WTC11 (cell line): ENCODE results near the gene SYMPK. TPM values are rescaled to one million over a fixed set of nuclear protein-coding genes. Genes with fewer than 3 reads are reported as not detected.

ENCODE experiments used
- ATAC-seq: fragments of 200-7000 bp; cut with Tn5 transposase; 2 replicates; pipeline ENCODE4 v1.10.0; 2021; ENCODE audit warnings: mild to moderate bottlenecking, moderate library complexity
- CTCF ChIA-PET: fragments of 300-600 bp; sonication (Branson Sonifier 250); formaldehyde crosslinking; loops from one replicate; lab custom pipeline; 2021; ENCODE audit warnings: antibody characterized with exemption; lab: Charles Lee
- POLR2A ChIA-PET: fragments of 350-600 bp; sonication (Branson Sonifier 250); formaldehyde crosslinking; loops from one replicate; lab custom pipeline; 2021; ENCODE audit warnings: antibody characterized with exemption; lab: Charles Lee
- DNase-seq: peaks from one replicate; pipeline ENCODE4 v3.0.0; 2021; ENCODE audit warnings: low spot score
- H3K27ac Mint-ChIP-seq: 2 replicates; pipeline ENCODE4 v1.8.0; 2021; ENCODE audit warnings: mixed read lengths
- H3K27me3 Mint-ChIP-seq: 2 replicates; pipeline ENCODE4 v1.8.0; 2021; ENCODE audit warnings: low read depth, mild to moderate bottlenecking, moderate library complexity, mixed read lengths
- H3K36me3 Mint-ChIP-seq: 2 replicates; pipeline ENCODE4 v1.8.0; 2021; ENCODE audit warnings: mixed read lengths
- H3K4me1 Mint-ChIP-seq: 2 replicates; pipeline ENCODE4 v1.8.0; 2022; ENCODE audit warnings: mixed read lengths
- H3K4me3 Mint-ChIP-seq: 2 replicates; pipeline ENCODE4 v1.8.0; 2021; ENCODE audit warnings: mild to moderate bottlenecking, moderate library complexity, mixed read lengths
- H3K9me3 Mint-ChIP-seq: 2 replicates; pipeline ENCODE4 v1.8.0; 2021; ENCODE audit warnings: mixed read lengths
- CBFB ChIP-seq: sonication (generic); formaldehyde crosslinking; IDR thresholded peaks from 2 replicates; pipeline ENCODE4 v1.8.1; 2022; ENCODE audit warnings: mild to moderate bottlenecking, low read depth, missing genetic modification reagents
- CREM ChIP-seq: sonication (generic); formaldehyde crosslinking; IDR thresholded peaks from 2 replicates; pipeline ENCODE4 v1.8.1; 2022; ENCODE audit warnings: mild to moderate bottlenecking, missing genetic modification reagents, moderate library complexity
- FOXP1 ChIP-seq: sonication (generic); formaldehyde crosslinking; IDR thresholded peaks from 2 replicates; pipeline ENCODE4 v1.8.0; 2022; ENCODE audit warnings: missing genetic modification reagents, mild to moderate bottlenecking, moderate library complexity, borderline replicate concordance
- HMGA2 ChIP-seq: fragments of 250-450 bp; sonication (Bioruptor Pico); IDR thresholded peaks from 2 replicates; pipeline ENCODE4 v1.4.0; 2021; ENCODE audit warnings: mild to moderate bottlenecking, moderate library complexity
- NFYB ChIP-seq: sonication (generic); formaldehyde crosslinking; conservative IDR thresholded peaks from 2 replicates; pipeline ENCODE4 v1.8.0; 2022; ENCODE audit warnings: low read depth, missing genetic modification reagents
- SMAD3 ChIP-seq: sonication (generic); formaldehyde crosslinking; IDR thresholded peaks from 2 replicates; pipeline ENCODE4 v1.8.0; 2022; ENCODE audit warnings: missing genetic modification reagents, mild to moderate bottlenecking, borderline replicate concordance
- TCF7 ChIP-seq: sonication (generic); formaldehyde crosslinking; IDR thresholded peaks from 2 replicates; pipeline ENCODE4 v1.8.0; 2022; ENCODE audit warnings: mild to moderate bottlenecking, low read depth, missing genetic modification reagents, moderate library complexity
- TEAD1 ChIP-seq: sonication (generic); formaldehyde crosslinking; IDR thresholded peaks from 2 replicates; pipeline ENCODE4 v1.8.0; 2022; ENCODE audit warnings: mild to moderate bottlenecking, missing genetic modification reagents
- TEAD4 ChIP-seq: sonication (generic); formaldehyde crosslinking; IDR thresholded peaks from 2 replicates; pipeline ENCODE4 v1.8.0; 2022; ENCODE audit warnings: mild to moderate bottlenecking, missing genetic modification reagents
- ZNF121 ChIP-seq: sonication (generic); formaldehyde crosslinking; IDR thresholded peaks from 2 replicates; pipeline ENCODE4 v1.8.0; 2023; ENCODE audit warnings: missing genetic modification reagents
- ZNF263 ChIP-seq: sonication (generic); formaldehyde crosslinking; IDR thresholded peaks from 2 replicates; pipeline ENCODE4 v1.8.1; 2022; ENCODE audit warnings: low read depth, mild to moderate bottlenecking, moderate library complexity, missing genetic modification reagents
- ZNF671 ChIP-seq: fragments of 250-450 bp; sonication (Bioruptor Pico); IDR thresholded peaks from 2 replicates; pipeline ENCODE4 v1.8.0; 2021; ENCODE audit warnings: mild to moderate bottlenecking
- total RNA-seq: library from RNA; stranded (reverse); gene quantifications from 3 replicates; pipeline ENCODE4 v1.2.3, GENCODE V29; 2021
- TF ChIP-seq, protein P1 (sequence below): fragments of 250-450 bp; sonication (Bioruptor Pico); IDR thresholded peaks from 2 replicates; pipeline ENCODE4 v2.1.2; 2022; ENCODE audit warnings: mild to moderate bottlenecking, moderate library complexity
- TF ChIP-seq, protein P2 (sequence below): sonication (generic); formaldehyde crosslinking; IDR thresholded peaks from 2 replicates; pipeline ENCODE4 v1.8.1; 2022; ENCODE audit warnings: low read depth, missing genetic modification reagents, borderline replicate concordance
- TF ChIP-seq, protein P3 (sequence below): fragments of 200-600 bp; IDR thresholded peaks from 2 replicates; pipeline ENCODE4 v1.8.0; 2022; ENCODE audit warnings: antibody characterized with exemption
- TF ChIP-seq, protein P4 (sequence below): sonication (generic); formaldehyde crosslinking; IDR thresholded peaks from 2 replicates; pipeline ENCODE4 v1.8.1; 2023; ENCODE audit warnings: mild to moderate bottlenecking, missing genetic modification reagents, moderate library complexity
- TF ChIP-seq, protein P5 (sequence below): sonication (generic); formaldehyde crosslinking; IDR thresholded peaks from 2 replicates; pipeline ENCODE4 v1.8.1; 2023; ENCODE audit warnings: mild to moderate bottlenecking, missing genetic modification reagents
- TF ChIP-seq, protein P6 (sequence below): sonication (generic); formaldehyde crosslinking; IDR thresholded peaks from 2 replicates; pipeline ENCODE4 v1.8.0; 2023; ENCODE audit warnings: mild to moderate bottlenecking, missing genetic modification reagents
- TF ChIP-seq, protein P7 (sequence below): sonication (generic); formaldehyde crosslinking; IDR thresholded peaks from 2 replicates; pipeline ENCODE4 v1.8.1; 2023; ENCODE audit warnings: mild to moderate bottlenecking, missing genetic modification reagents

SYMPK gene
- total RNA-seq, 1 experiment from 2014 or later, result 106 TPM

DNA sequence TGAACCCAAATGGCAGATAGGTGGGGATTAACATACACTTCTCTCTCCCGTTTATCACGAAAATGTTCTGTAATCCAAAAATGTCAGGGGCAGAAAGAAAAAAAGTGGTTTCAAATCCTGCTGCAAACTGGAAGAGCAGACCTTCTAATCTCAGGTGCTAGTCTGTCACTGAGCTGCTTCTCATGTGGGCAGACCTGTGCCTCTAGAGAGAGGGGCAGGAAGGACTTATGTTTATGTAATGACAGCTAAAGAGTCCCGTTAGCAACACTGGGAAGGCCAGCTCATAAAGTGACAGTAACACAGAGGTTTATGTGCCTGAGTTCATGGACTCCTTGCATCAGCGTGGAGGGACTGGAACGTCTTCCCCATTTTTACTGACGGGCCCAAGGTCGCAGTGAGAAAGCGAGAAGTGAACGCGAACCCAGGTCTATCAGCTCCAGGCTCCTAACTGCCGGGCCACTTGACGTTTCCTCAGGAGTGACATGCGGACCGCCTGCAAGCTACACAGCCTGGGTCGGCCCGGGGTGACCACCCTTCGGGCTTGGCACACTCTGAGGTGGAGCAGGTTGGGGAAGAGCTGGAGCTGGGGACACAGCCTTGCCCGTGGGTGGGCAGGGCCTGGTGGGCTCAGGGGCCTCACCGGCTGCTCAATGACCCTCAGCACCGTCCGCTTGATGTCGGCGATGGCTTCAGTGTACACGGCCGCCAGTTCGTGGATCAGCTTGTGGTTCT is 38.2 kb downstream of the SYMPK start:
- no peak for DNase-seq
- H3K27ac Mint-ChIP-seq, result no peak overlapping the region
- peaks cover 4% of the 10 kb centered on the region for H3K4me1 Mint-ChIP-seq
- ChIA-PET POLR2A (no interaction called here), CTCF (interaction anchor here (0.8 to 5.2 kb wide), 2 partner anchors 8 to 25 kb away, joined by 3 to 45 read pairs; partner anchors contain the start of gene RSPH6A)
- ATAC-seq, result no peak
- no peaks in the 10 kb centered on the region for H3K9me3 Mint-ChIP-seq
- TF ChIP-seq, protein P1, sequence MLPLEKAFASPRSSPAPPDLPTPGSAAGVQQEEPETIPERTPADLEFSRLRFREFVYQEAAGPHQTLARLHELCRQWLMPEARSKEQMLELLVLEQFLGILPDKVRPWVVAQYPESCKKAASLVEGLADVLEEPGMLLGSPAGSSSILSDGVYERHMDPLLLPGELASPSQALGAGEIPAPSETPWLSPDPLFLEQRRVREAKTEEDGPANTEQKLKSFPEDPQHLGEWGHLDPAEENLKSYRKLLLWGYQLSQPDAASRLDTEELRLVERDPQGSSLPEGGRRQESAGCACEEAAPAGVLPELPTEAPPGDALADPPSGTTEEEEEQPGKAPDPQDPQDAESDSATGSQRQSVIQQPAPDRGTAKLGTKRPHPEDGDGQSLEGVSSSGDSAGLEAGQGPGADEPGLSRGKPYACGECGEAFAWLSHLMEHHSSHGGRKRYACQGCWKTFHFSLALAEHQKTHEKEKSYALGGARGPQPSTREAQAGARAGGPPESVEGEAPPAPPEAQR (CRISPR knock-in tag), result no peak
- TF ChIP-seq ZNF263 (CRISPR knock-in tag) (no peak), FOXP1 (CRISPR knock-in tag) (no peak), NFYB (no peak), TEAD4 (CRISPR knock-in tag) (no peak), CBFB (CRISPR knock-in tag) (no peak), ZNF121 (CRISPR knock-in tag) (no peak), TEAD1 (no peak), HMGA2 (CRISPR knock-in tag) (no peak), SMAD3 (no peak), TCF7 (no peak), CREM (CRISPR knock-in tag) (no peak), ZNF671 (CRISPR knock-in tag) (no peak)
- TF ChIP-seq, protein P2, sequence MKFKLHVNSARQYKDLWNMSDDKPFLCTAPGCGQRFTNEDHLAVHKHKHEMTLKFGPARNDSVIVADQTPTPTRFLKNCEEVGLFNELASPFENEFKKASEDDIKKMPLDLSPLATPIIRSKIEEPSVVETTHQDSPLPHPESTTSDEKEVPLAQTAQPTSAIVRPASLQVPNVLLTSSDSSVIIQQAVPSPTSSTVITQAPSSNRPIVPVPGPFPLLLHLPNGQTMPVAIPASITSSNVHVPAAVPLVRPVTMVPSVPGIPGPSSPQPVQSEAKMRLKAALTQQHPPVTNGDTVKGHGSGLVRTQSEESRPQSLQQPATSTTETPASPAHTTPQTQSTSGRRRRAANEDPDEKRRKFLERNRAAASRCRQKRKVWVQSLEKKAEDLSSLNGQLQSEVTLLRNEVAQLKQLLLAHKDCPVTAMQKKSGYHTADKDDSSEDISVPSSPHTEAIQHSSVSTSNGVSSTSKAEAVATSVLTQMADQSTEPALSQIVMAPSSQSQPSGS (CRISPR knock-in tag), result no peak
- TF ChIP-seq, protein P3, sequence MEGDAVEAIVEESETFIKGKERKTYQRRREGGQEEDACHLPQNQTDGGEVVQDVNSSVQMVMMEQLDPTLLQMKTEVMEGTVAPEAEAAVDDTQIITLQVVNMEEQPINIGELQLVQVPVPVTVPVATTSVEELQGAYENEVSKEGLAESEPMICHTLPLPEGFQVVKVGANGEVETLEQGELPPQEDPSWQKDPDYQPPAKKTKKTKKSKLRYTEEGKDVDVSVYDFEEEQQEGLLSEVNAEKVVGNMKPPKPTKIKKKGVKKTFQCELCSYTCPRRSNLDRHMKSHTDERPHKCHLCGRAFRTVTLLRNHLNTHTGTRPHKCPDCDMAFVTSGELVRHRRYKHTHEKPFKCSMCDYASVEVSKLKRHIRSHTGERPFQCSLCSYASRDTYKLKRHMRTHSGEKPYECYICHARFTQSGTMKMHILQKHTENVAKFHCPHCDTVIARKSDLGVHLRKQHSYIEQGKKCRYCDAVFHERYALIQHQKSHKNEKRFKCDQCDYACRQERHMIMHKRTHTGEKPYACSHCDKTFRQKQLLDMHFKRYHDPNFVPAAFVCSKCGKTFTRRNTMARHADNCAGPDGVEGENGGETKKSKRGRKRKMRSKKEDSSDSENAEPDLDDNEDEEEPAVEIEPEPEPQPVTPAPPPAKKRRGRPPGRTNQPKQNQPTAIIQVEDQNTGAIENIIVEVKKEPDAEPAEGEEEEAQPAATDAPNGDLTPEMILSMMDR, result no peak
- TF ChIP-seq, protein P4, sequence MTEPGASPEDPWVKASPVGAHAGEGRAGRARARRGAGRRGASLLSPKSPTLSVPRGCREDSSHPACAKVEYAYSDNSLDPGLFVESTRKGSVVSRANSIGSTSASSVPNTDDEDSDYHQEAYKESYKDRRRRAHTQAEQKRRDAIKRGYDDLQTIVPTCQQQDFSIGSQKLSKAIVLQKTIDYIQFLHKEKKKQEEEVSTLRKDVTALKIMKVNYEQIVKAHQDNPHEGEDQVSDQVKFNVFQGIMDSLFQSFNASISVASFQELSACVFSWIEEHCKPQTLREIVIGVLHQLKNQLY (CRISPR knock-in tag), result no peak
- TF ChIP-seq, protein P5, sequence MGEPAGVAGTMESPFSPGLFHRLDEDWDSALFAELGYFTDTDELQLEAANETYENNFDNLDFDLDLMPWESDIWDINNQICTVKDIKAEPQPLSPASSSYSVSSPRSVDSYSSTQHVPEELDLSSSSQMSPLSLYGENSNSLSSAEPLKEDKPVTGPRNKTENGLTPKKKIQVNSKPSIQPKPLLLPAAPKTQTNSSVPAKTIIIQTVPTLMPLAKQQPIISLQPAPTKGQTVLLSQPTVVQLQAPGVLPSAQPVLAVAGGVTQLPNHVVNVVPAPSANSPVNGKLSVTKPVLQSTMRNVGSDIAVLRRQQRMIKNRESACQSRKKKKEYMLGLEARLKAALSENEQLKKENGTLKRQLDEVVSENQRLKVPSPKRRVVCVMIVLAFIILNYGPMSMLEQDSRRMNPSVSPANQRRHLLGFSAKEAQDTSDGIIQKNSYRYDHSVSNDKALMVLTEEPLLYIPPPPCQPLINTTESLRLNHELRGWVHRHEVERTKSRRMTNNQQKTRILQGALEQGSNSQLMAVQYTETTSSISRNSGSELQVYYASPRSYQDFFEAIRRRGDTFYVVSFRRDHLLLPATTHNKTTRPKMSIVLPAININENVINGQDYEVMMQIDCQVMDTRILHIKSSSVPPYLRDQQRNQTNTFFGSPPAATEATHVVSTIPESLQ (CRISPR knock-in tag), result no peak
- TF ChIP-seq, protein P6, sequence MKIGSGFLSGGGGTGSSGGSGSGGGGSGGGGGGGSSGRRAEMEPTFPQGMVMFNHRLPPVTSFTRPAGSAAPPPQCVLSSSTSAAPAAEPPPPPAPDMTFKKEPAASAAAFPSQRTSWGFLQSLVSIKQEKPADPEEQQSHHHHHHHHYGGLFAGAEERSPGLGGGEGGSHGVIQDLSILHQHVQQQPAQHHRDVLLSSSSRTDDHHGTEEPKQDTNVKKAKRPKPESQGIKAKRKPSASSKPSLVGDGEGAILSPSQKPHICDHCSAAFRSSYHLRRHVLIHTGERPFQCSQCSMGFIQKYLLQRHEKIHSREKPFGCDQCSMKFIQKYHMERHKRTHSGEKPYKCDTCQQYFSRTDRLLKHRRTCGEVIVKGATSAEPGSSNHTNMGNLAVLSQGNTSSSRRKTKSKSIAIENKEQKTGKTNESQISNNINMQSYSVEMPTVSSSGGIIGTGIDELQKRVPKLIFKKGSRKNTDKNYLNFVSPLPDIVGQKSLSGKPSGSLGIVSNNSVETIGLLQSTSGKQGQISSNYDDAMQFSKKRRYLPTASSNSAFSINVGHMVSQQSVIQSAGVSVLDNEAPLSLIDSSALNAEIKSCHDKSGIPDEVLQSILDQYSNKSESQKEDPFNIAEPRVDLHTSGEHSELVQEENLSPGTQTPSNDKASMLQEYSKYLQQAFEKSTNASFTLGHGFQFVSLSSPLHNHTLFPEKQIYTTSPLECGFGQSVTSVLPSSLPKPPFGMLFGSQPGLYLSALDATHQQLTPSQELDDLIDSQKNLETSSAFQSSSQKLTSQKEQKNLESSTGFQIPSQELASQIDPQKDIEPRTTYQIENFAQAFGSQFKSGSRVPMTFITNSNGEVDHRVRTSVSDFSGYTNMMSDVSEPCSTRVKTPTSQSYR, result no peak
- TF ChIP-seq, protein P7, sequence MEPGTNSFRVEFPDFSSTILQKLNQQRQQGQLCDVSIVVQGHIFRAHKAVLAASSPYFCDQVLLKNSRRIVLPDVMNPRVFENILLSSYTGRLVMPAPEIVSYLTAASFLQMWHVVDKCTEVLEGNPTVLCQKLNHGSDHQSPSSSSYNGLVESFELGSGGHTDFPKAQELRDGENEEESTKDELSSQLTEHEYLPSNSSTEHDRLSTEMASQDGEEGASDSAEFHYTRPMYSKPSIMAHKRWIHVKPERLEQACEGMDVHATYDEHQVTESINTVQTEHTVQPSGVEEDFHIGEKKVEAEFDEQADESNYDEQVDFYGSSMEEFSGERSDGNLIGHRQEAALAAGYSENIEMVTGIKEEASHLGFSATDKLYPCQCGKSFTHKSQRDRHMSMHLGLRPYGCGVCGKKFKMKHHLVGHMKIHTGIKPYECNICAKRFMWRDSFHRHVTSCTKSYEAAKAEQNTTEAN (CRISPR knock-in tag), result no peak
- H3K4me3 Mint-ChIP-seq, result no peak overlapping the region
- H3K27me3 Mint-ChIP-seq, result no peaks in the 10 kb centered on the region
- H3K36me3 Mint-ChIP-seq, result peaks cover 67% of the 10 kb centered on the region
